RPMI8226 (cell line): Measurements from ENCODE around the gene RELT.

Source experiments
- DNase-seq: peaks from one replicate; pipeline ENCODE4 v3.0.0-alpha.2; 2015

Gene RELT

DNA sequence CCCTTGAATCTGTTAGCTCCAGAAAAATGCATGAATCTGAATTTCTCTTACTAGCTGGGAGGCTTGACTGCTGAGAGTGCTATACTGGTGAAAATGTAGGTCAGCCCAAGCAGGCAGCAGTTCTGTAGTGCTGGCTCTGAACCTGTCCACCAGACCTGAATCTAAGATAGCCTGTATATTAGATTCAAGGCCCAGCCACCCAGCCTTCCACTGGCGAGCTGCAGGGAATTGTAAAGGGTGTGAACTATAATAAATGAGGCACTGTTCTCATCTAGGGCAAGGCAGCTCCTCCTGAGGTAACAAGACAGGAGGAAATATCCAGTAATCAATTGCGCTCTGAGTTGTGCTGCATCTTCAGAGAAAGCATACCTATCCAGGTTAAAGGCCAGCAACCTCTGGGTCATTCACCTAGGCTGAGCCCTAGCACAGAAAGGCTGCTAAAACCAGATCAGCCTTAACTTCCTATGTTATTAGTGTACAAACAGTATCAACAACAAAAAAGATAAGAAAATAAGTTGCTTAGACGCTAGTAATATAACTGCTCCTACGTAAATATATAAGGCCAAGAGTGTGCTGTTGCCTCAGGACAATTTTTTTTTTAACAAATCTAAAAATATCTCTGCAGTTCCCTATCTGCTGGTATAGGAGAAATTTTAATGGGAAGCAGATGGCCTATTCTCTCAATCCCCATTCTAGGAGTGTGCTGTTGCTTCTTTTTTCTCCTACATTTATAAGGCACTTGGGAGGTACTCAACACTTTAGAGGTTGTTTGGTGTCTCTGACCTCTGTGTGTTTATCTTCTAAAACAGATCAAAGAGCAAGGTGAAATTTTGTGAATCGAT lies 63.0 kb downstream of the RELT start:
- no peak for DNase-seq

DNA sequence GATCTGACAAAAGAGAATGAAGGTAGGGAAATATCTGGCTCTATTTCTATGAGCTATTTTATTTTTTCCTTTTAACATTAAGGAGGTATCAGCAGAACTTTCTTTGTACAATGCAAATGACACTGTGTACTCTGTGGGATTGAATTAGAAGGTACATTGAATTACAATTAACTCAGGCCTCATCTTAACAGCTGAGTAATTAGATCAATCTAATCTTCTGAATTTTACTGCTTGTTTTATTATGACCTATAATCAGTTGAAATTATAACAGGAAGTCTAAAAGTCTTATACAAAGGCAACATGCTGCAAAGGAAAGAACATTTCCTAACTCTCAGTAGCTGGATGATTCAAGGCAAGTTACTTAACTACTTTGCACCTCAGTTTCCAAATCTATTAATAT lies 69.8 kb downstream of the RELT start:
- no peak for DNase-seq

DNA sequence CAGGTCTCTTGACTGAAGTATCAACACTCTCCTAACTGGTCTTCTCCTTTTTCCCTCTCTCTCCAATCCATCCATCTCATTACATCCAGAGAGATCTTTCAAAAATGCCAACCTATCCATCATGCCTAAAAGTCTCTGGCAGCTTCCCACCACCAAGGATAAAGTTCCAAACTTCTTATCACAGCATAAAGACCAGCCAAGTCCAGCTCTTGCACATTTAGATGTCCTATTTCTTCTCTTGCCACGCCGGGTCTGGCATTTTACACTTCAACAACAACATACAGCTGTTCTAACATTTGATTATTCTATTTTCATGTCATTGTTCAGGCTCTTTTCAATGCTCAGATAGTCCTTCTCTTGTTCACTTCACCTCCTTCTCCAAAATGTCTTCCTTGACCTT lies 70.6 kb downstream of the RELT start:
- no peak for DNase-seq
